GM12878 (cell line): Measurements from ENCODE around the gene UMAD1. TPM values are rescaled to one million over a fixed set of nuclear protein-coding genes. Genes with fewer than 3 reads are reported as not detected.

Experiments
- ZBTB4 ChIP-seq: fragments of 450-650 bp; formaldehyde crosslinking; IDR thresholded peaks from 2 replicates; pipeline ENCODE4 v1.4.0; 2022; ENCODE audit warnings: mild to moderate bottlenecking, moderate library complexity
- polyA plus RNA-seq, 11 experiments: library from polyadenylated mRNA; depleted of rRNA in 4 of 11; unstranded in 6 of 11; stranded (reverse) in 5 of 11; fragments of >200 nt; fragmentation: Nextera tagmentation in 4 of 11; fragmentation: Illumina TruSeq in 1 of 11; extraction: Ambion mirVana in 4 of 11; extraction: Trizol in 1 of 11; gene quantifications; 1 replicate in 1 of 11; 2 replicates in 10 of 11; pipeline versions ENCODE4 v1.2.1 to v1.2.3, GENCODE V29; 2011 to 2016; ENCODE audit warnings: inconsistent platforms in 2 of 11, missing spikeins in 2 of 11, low read depth in 1 of 11
- total RNA-seq, 4 experiments: library from RNA; depleted of rRNA in 3 of 4; stranded (reverse); fragments of >200 nt in 3 of 4; fragmentation: Illumina TruSeq in 1 of 4; extraction: Trizol in 1 of 4; gene quantifications; 2 replicates each; pipeline versions ENCODE4 v1.2.1 to v1.2.3, GENCODE V29; 2013 to 2021
- TF ChIP-seq, protein P1 (sequence below): IDR thresholded peaks from 2 replicates; pipeline ENCODE4 v1.6.1; 2012; ENCODE audit warnings: improper control_type of control experiment, low read depth, low read length; ENCODE audit not compliant: insufficient replicate concordance

UMAD1 gene
- total and polyA plus RNA-seq, 10 of the 15 experiments (the other 5 are each of a cell fraction or from before 2014, with no cell fraction given) = 6.0 to 28.6 (median 9.3) TPM

GRCh38 chr7:7751243-7752092 lies 110.9 kb downstream of the UMAD1 start (continued):
- TF ChIP-seq, protein P1, sequence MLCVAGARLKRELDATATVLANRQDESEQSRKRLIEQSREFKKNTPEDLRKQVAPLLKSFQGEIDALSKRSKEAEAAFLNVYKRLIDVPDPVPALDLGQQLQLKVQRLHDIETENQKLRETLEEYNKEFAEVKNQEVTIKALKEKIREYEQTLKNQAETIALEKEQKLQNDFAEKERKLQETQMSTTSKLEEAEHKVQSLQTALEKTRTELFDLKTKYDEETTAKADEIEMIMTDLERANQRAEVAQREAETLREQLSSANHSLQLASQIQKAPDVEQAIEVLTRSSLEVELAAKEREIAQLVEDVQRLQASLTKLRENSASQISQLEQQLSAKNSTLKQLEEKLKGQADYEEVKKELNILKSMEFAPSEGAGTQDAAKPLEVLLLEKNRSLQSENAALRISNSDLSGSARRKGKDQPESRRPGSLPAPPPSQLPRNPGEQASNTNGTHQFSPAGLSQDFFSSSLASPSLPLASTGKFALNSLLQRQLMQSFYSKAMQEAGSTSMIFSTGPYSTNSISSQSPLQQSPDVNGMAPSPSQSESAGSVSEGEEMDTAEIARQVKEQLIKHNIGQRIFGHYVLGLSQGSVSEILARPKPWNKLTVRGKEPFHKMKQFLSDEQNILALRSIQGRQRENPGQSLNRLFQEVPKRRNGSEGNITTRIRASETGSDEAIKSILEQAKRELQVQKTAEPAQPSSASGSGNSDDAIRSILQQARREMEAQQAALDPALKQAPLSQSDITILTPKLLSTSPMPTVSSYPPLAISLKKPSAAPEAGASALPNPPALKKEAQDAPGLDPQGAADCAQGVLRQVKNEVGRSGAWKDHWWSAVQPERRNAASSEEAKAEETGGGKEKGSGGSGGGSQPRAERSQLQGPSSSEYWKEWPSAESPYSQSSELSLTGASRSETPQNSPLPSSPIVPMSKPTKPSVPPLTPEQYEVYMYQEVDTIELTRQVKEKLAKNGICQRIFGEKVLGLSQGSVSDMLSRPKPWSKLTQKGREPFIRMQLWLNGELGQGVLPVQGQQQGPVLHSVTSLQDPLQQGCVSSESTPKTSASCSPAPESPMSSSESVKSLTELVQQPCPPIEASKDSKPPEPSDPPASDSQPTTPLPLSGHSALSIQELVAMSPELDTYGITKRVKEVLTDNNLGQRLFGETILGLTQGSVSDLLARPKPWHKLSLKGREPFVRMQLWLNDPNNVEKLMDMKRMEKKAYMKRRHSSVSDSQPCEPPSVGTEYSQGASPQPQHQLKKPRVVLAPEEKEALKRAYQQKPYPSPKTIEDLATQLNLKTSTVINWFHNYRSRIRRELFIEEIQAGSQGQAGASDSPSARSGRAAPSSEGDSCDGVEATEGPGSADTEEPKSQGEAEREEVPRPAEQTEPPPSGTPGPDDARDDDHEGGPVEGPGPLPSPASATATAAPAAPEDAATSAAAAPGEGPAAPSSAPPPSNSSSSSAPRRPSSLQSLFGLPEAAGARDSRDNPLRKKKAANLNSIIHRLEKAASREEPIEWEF = no peak
- no peak for TF ChIP-seq ZBTB4
- TF ChIP-seq, all 136 proteins: peak for 0
